Measurements from ENCODE around the gene HLA-DRA.

The HLA-DRA gene

DNA sequence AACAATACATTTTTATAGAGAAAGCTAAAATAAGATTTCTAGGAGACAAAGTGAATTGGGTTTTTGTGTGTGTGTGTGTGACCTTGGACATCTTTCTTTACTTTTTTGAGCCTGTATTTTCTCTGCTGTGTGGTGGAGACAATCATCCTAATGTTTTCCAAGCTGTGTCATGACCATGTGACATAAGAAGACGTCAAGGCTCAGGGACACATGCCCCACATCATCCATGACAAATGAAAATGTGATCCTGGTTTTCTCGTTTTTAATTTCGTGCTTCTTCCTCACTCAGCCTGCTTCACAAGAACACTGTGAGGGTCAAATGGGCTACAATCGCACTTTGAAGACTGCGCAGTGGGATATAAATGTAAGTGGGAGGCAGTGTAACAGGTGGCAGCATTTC, 28.8 kb upstream of the HLA-DRA start:
- Histone ChIP-seq H3K27ac (no peak overlapping the region), H3K36me3 (no peaks in the 10 kb centered on the region), H3K9me3 (no peaks in the 10 kb centered on the region), H3K27me3 (peaks cover 71% of the 10 kb centered on the region), H3K4me1 (ENCODE audit: control insufficient read depth in 1 of 2, insufficient read depth in 1 of 2, low read depth in 1 of 2, low read length in 1 of 2) (no peaks in the 10 kb centered on the region), H3K4me3 (ENCODE audit: low read depth in 1 of 2, low read length in 1 of 2) (no peak overlapping the region)
- TF ChIP-seq, protein P1, sequence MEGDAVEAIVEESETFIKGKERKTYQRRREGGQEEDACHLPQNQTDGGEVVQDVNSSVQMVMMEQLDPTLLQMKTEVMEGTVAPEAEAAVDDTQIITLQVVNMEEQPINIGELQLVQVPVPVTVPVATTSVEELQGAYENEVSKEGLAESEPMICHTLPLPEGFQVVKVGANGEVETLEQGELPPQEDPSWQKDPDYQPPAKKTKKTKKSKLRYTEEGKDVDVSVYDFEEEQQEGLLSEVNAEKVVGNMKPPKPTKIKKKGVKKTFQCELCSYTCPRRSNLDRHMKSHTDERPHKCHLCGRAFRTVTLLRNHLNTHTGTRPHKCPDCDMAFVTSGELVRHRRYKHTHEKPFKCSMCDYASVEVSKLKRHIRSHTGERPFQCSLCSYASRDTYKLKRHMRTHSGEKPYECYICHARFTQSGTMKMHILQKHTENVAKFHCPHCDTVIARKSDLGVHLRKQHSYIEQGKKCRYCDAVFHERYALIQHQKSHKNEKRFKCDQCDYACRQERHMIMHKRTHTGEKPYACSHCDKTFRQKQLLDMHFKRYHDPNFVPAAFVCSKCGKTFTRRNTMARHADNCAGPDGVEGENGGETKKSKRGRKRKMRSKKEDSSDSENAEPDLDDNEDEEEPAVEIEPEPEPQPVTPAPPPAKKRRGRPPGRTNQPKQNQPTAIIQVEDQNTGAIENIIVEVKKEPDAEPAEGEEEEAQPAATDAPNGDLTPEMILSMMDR (IDR thresholded peaks at IDR 0.05), result no peak

DNA sequence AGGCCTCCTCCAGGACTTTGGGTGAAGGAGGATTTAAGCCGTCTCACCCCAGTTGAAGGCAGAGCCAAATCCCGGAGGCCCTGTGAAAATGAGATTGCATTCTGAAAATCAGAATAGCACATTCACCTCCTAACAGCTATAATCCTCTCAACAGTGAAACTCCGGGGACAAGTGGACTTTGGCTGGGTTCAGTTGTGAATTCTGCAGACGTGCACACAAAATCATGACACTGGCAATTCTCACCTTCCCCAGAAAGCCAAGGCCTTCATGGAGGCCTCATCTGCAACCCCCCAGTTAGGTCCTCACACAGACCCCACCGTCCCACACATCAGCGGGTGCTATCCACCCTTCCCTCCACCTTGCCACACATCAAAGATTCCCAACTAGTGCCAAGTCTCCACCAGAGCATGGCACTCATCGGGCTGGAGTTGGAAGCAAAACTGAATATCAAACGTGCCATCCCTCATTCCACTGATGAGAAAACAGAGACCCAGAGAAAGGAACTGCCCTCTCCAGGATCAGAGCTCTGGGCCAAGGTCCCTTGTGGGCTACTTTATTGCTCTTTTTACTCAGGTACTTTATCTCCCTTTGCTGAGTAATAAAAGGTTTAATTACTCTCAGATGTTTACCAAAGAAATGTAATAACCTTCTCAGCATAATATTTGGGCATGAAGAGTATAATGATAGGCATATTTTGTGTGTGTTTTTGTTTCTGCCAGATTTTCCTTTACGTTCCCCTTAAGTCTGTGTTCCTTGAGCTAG, 27.9 kb upstream of the HLA-DRA start:
- Histone ChIP-seq H3K9me3 (no peaks in the 10 kb centered on the region), H3K27ac (no peak overlapping the region), H3K27me3 (peaks cover 73% of the 10 kb centered on the region), H3K4me1 (ENCODE audit: control insufficient read depth in 1 of 2, insufficient read depth in 1 of 2, low read depth in 1 of 2, low read length in 1 of 2) (no peaks in the 10 kb centered on the region), H3K4me3 (ENCODE audit: low read depth in 1 of 2, low read length in 1 of 2) (no peak overlapping the region), H3K36me3 (no peaks in the 10 kb centered on the region)
- TF ChIP-seq, protein P1 (IDR thresholded peaks at IDR 0.05), result no peak

- no peaks in the 10 kb centered on the region for H3K4me1 ChIP-seq (ENCODE audit: control insufficient read depth in 1 of 2, insufficient read depth in 1 of 2, low read depth in 1 of 2, low read length in 1 of 2)
- peaks cover 67% of the 10 kb centered on the region for H3K27me3 ChIP-seq
- TF ChIP-seq, protein P1 (IDR thresholded peaks at IDR 0.05), result peak; percentile 91
- H3K9me3 ChIP-seq, result no peaks in the 10 kb centered on the region
- H3K27ac ChIP-seq, result no peak overlapping the region
- H3K36me3 ChIP-seq, result no peaks in the 10 kb centered on the region
- no peak overlapping the region for H3K4me3 ChIP-seq (ENCODE audit: low read depth in 1 of 2, low read length in 1 of 2)
Observed at GRCh38 chr6:32413427-32414047, 26.1 kb upstream of the HLA-DRA start.

DNA sequence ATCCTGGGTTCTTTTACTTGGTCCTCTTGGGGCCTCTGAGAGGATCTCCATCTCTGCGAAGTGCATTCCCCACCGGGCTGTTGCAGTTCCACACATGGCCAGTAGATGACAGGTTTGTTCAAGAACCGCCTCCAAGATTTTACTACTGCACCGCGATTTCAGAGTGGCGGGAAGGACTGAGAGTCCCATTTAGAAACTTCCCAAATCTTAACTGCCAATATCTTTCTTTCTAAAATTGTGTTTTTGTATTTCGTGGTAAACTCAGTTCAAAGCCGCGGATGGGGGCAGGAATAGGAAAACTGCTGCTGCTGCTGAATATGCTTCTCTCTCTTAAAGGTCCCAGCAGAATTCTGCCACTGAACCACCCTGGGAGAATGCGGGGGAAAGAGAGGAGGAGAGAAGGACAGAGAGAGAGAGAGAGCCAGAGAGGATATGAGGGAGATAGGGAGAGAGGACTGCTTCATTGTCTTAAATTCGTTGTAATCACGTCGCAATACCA, 24.1 kb upstream of the HLA-DRA start:
- Histone ChIP-seq H3K27ac (no peak overlapping the region), H3K4me1 (ENCODE audit: control insufficient read depth in 1 of 2, insufficient read depth in 1 of 2, low read depth in 1 of 2, low read length in 1 of 2) (no peaks in the 10 kb centered on the region), H3K27me3 (peaks cover 75% of the 10 kb centered on the region), H3K9me3 (no peaks in the 10 kb centered on the region), H3K36me3 (no peaks in the 10 kb centered on the region), H3K4me3 (ENCODE audit: low read depth in 1 of 2, low read length in 1 of 2) (no peak overlapping the region)
- TF ChIP-seq, protein P1 (IDR thresholded peaks at IDR 0.05), result peak; percentile 94

DNA sequence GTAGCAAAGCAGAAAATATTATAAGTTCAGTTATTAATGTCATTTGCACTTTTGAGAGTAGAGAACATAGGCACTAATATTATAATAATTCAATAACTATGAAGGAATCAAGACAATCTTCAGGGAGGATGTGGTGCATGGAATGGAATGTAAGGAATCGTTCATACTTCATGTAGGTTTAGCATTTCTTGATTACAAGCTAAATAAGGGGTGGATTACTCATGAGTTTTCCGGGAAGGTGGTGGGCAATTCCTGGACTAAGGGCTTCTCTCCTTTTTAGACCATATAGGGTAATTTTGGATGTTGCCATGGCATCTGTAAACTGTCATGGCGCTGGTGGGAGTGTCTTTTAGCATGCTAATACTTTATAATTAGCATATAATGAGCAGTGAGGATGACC, 23.7 kb upstream of the HLA-DRA start:
- Histone ChIP-seq H3K27me3 (peaks cover 75% of the 10 kb centered on the region), H3K4me1 (ENCODE audit: control insufficient read depth in 1 of 2, insufficient read depth in 1 of 2, low read depth in 1 of 2, low read length in 1 of 2) (no peaks in the 10 kb centered on the region), H3K4me3 (ENCODE audit: low read depth in 1 of 2, low read length in 1 of 2) (no peak overlapping the region), H3K27ac (no peak overlapping the region), H3K36me3 (no peaks in the 10 kb centered on the region), H3K9me3 (no peaks in the 10 kb centered on the region)
- TF ChIP-seq, protein P1 (IDR thresholded peaks at IDR 0.05), result no peak

Data from neutrophil (primary cell).